ENCODE measurements around the gene TELO2. TPM values are rescaled to one million over a fixed set of nuclear protein-coding genes. Genes with fewer than 3 reads are reported as not detected.

The TELO2 gene
- total and polyA plus RNA-seq, 4 donors: 24.4 to 64.2 (median 42.8) TPM

DNA sequence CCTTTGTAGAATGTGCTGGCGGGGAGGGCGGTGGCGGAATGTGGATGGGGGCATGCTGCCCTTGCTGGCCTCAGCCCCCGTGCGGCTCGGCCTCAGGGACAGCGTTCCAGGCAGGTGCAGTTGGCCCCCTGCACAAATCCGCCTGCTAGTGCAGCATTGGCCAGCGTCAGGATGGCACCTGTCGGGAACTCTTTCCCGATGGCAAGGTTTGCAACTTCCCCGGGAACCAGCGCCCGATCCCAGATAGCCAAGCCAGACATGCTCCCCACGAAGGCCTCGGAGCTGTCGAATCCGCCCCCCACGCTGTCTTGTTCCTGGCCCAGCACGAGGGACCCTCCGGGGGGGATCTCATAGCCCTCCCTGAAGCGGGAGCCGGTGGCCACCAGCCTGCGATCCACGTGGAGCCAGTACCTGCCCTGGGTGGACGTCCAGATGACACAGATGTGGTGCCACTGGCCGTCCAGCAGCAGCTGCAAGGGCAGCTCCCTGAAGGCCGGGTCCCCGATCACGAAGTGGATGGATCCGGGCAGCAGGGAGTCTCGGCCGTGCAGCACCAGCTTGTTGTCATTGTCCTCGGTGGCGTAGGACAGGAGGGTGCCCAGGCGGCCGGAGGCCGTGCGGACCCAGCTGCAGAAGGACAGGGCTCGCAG is 7.2 kb upstream of the TELO2 start:
- no peaks in the 10 kb centered on the region for H3K36me3 ChIP-seq (ENCODE audit: control insufficient read depth in 4 of 4, insufficient read depth in 4 of 4, low read length in 4 of 4)
- ATAC-seq (ENCODE audit: insufficient read depth, low FRiP score) (no peak), DNase-seq (no peak)
- no peak overlapping the region for H3K4me3 ChIP-seq
- peaks cover 0 to 4% (median 0%) of the 10 kb centered on the region in 3 donors for H3K27me3 ChIP-seq (ENCODE audit: control insufficient read depth in 3 of 3, insufficient read depth in 3 of 3, low read length in 2 of 3)
- H3K27ac ChIP-seq (ENCODE audit: low read depth in 1 of 2, low read length in 1 of 2): no peak overlapping the region
- no peaks in the 10 kb centered on the region for H3K9me3 ChIP-seq (ENCODE audit: control insufficient read depth in 4 of 4, insufficient read depth in 3 of 4, low read length in 3 of 4)
- H3K9ac ChIP-seq (ENCODE audit: insufficient read depth in 1 of 2, low read length in 2 of 2): no peak overlapping the region
- TF ChIP-seq, protein P1, sequence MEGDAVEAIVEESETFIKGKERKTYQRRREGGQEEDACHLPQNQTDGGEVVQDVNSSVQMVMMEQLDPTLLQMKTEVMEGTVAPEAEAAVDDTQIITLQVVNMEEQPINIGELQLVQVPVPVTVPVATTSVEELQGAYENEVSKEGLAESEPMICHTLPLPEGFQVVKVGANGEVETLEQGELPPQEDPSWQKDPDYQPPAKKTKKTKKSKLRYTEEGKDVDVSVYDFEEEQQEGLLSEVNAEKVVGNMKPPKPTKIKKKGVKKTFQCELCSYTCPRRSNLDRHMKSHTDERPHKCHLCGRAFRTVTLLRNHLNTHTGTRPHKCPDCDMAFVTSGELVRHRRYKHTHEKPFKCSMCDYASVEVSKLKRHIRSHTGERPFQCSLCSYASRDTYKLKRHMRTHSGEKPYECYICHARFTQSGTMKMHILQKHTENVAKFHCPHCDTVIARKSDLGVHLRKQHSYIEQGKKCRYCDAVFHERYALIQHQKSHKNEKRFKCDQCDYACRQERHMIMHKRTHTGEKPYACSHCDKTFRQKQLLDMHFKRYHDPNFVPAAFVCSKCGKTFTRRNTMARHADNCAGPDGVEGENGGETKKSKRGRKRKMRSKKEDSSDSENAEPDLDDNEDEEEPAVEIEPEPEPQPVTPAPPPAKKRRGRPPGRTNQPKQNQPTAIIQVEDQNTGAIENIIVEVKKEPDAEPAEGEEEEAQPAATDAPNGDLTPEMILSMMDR (IDR thresholded peaks at IDR 0.05; ENCODE audit: control extremely low read depth, extremely low read depth): no peak
- WGBS, 2 donors: 93% methylated on average over 40 of the region's 40 CpGs
- H3K4me1 ChIP-seq (ENCODE audit: control insufficient read depth in 5 of 5, insufficient read depth in 5 of 5, low read length in 5 of 5): no peaks in the 10 kb centered on the region

DNA sequence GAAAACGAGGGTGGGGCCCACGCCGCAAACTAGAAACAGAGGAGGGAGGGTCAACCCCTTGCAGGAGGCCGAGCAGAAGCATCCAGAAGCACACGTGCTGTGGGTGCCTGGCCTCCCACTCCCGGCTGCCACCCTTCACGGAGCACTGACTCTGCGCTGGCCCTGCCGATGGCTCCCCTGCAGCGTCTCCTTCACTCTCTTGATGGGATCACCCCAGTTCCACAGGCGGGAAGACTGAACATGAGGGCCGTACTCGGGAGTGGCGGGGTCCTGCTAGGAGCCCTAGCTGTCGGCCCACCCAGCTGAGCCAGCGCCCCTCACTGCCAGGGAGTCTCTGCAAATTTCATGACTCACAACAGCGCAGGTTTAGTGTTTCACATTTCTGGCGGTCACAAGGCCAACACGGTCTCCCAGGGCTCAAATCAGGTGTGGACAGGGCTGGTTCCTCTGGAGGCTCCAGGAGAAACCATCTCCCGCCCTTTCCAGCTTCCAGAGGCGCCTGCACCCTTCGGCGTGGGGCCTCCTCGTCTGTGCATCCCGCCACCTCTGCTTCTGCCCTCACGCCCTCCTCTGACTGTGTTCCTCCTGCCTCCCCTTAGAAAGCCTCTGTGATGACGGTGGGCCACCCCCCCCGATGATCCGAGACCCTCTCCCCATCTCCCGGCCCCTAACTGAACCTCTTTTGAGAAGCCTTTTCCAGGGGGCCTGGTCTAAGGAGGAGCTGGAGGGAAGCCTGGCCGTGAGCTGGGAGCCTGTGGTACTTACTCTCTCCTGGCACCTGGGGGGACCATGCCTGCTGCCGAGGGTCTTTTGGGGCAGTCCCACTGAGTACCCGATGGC is 6.4 kb upstream of the TELO2 start:
- DNase-seq: no peak
- TF ChIP-seq, protein P1 (IDR thresholded peaks at IDR 0.05; ENCODE audit: control extremely low read depth, extremely low read depth): no peak
- no peak overlapping the region for H3K27ac ChIP-seq (ENCODE audit: low read depth in 1 of 2, low read length in 1 of 2)

DNA sequence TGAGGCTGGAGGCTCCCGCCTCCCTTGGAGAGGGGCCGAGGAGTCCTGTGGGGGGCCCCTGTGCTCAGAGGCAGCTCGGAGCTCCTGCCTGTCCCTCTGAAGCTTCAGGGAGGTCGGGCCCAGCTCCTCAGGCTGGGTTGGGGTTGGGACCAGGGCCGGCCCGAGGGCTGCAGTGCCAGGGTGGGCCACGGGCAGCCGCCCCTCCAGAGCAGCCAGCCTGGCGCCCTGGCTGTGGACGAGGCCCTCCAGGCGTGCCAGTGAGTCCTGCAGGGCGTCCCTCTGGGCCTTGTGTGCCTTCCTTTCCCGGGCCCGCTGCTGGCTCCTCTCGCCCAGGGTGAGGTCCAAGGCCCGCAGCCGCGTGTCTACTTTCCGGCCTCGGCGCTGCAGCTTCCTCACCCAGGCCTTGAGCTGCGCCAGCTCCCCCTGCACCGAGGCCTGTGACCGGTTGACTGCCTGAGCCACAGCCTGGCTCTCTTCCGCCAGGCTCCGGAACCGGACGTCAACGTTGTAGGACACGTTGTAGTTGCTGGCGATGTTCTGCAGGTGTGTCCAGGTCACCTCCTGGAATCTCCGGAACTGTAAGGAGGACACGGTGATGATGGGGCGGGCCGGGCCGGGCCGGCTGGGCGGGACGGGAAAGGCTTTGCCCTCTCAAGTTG is 5.6 kb upstream of the TELO2 start:
- H3K27me3 ChIP-seq (ENCODE audit: control insufficient read depth in 3 of 3, insufficient read depth in 3 of 3, low read length in 2 of 3): no peaks in the 10 kb centered on the region
- no peak for ATAC-seq (ENCODE audit: insufficient read depth, low FRiP score)
- H3K9ac ChIP-seq (ENCODE audit: insufficient read depth in 1 of 2, low read length in 2 of 2): no peak overlapping the region
- H3K9me3 ChIP-seq (ENCODE audit: control insufficient read depth in 4 of 4, insufficient read depth in 3 of 4, low read length in 3 of 4): no peaks in the 10 kb centered on the region
- DNase-seq: no peak
- H3K4me3 ChIP-seq: no peak overlapping the region
- 91 to 92% methylated on average over 37 to 39 of the region's 39 CpGs for WGBS, 2 donors
- TF ChIP-seq, protein P1 (IDR thresholded peaks at IDR 0.05; ENCODE audit: control extremely low read depth, extremely low read depth): no peak
- peaks cover 0 to 2% (median 0%) of the 10 kb centered on the region in 5 donors for H3K4me1 ChIP-seq (ENCODE audit: control insufficient read depth in 5 of 5, insufficient read depth in 5 of 5, low read length in 5 of 5)
- H3K36me3 ChIP-seq (ENCODE audit: control insufficient read depth in 4 of 4, insufficient read depth in 4 of 4, low read length in 4 of 4): no peaks in the 10 kb centered on the region
- no peak overlapping the region for H3K27ac ChIP-seq (ENCODE audit: low read depth in 1 of 2, low read length in 1 of 2)

More for the DNA sequence above, 6.4 kb upstream of the TELO2 start:
- Histone ChIP-seq H3K4me3 (no peak overlapping the region), H3K4me1 (ENCODE audit: control insufficient read depth in 5 of 5, insufficient read depth in 5 of 5, low read length in 5 of 5) (no peaks in the 10 kb centered on the region), H3K36me3 (ENCODE audit: control insufficient read depth in 4 of 4, insufficient read depth in 4 of 4, low read length in 4 of 4) (no peaks in the 10 kb centered on the region), H3K27me3 (ENCODE audit: control insufficient read depth in 3 of 3, insufficient read depth in 3 of 3, low read length in 2 of 3) (no peaks in the 10 kb centered on the region), H3K9ac (ENCODE audit: insufficient read depth in 1 of 2, low read length in 2 of 2) (no peak overlapping the region), H3K9me3 (ENCODE audit: control insufficient read depth in 4 of 4, insufficient read depth in 3 of 4, low read length in 3 of 4) (no peaks in the 10 kb centered on the region)
- 85 to 91% methylated on average over 33 of the region's 33 CpGs for whole genome bisulfite sequencing, 2 donors
- no peak for ATAC-seq (ENCODE audit: insufficient read depth, low FRiP score)

Data from lung (tissue), 12 donors.